Lung (tissue), 12 donors: Measurements from ENCODE around the gene IRX1. TPM values are rescaled to one million over a fixed set of nuclear protein-coding genes. Genes with fewer than 3 reads are reported as not detected.

Experiments used
- ATAC-seq: fragments of 200-7000 bp; cut with Tn5 transposase; one replicate; pipeline ENCODE4 v1.9.1; 2020; ENCODE audit warnings: moderate number of reproducible peaks; ENCODE audit not compliant: insufficient read depth, low FRiP score
- DNase-seq, 3 donors: peaks; one replicate each; pipeline ENCODE4 v3.0.0-alpha.2; 2013 to 2017
- H3K27ac ChIP-seq, 2 donors: one replicate each; pipeline ENCODE4 v1.5.1; 2013; ENCODE audit warnings: mild to moderate bottlenecking in 2 of 2, moderate library complexity in 2 of 2, control low read depth in 1 of 2, inconsistent platforms in 1 of 2, low read depth in 1 of 2, low read length in 1 of 2
- H3K27me3 ChIP-seq, 3 donors: one replicate each; pipeline ENCODE4 v1.5.1; 2013; ENCODE audit warnings: low read length in 2 of 3; ENCODE audit not compliant: control insufficient read depth in 3 of 3, insufficient read depth in 3 of 3
- H3K36me3 ChIP-seq, 4 donors: one replicate each; pipeline ENCODE4 v1.5.1; 2013; ENCODE audit warnings: low read length in 4 of 4, mild to moderate bottlenecking in 1 of 4, moderate library complexity in 1 of 4; ENCODE audit not compliant: control insufficient read depth in 4 of 4, insufficient read depth in 4 of 4
- H3K4me1 ChIP-seq, 5 donors: one replicate each; pipeline ENCODE4 v1.5.1; 2013; ENCODE audit warnings: low read length in 5 of 5, mild to moderate bottlenecking in 2 of 5, moderate library complexity in 1 of 5; ENCODE audit not compliant: control insufficient read depth in 5 of 5, insufficient read depth in 5 of 5
- H3K4me3 ChIP-seq: one replicate; pipeline ENCODE4 v1.5.1; 2013; ENCODE audit warnings: mild to moderate bottlenecking, control low read depth, moderate library complexity
- H3K9ac ChIP-seq, 2 donors: one replicate each; pipeline ENCODE4 v1.5.1; 2013; ENCODE audit warnings: low read length in 2 of 2, control low read depth in 1 of 2; ENCODE audit not compliant: insufficient read depth in 1 of 2
- H3K9me3 ChIP-seq, 4 donors: one replicate each; pipeline ENCODE4 v1.5.1; 2013; ENCODE audit warnings: low read length in 3 of 4, mild to moderate bottlenecking in 1 of 4, moderate library complexity in 1 of 4; ENCODE audit not compliant: control insufficient read depth in 4 of 4, insufficient read depth in 3 of 4
- CTCF ChIP-seq: IDR thresholded peaks from 2 replicates; pipeline ENCODE4 v1.5.1; 2012; ENCODE audit warnings: mild to moderate bottlenecking; ENCODE audit errors: control extremely low read depth, extremely low read depth
- WGBS, 2 donors: extraction: QIAGEN DNeasy Blood & Tissue Kit; methylation state at CpG; one replicate each; pipeline ENCODE4 v1.1.7; 2013; 5-methylcytosine and 5-hydroxymethylcytosine counted together
- polyA plus RNA-seq, 2 donors: library from polyadenylated mRNA; stranded (reverse); fragments of 200-250 nt; gene quantifications; one replicate each; pipeline ENCODE4 v1.2.1, GENCODE V29; 2013
- total RNA-seq, 2 donors: library from RNA; depleted of rRNA in 1 of 2; stranded (reverse); fragments of >200 nt in 1 of 2; gene quantifications; one replicate each; pipeline ENCODE4 v1.2.1, GENCODE V29; 2014 to 2021
- donor health status: control.
- donor health status: control.
- donor health status: Bipolar disorder and iron deficiency.
- donor health status: healthy.
- donor health status: DM: yes; HTN: yes; CAD: no.

Gene IRX1
- total and polyA plus RNA-seq, 4 donors, result 3.6 to 25.7 (median 9.1) TPM

DNA sequence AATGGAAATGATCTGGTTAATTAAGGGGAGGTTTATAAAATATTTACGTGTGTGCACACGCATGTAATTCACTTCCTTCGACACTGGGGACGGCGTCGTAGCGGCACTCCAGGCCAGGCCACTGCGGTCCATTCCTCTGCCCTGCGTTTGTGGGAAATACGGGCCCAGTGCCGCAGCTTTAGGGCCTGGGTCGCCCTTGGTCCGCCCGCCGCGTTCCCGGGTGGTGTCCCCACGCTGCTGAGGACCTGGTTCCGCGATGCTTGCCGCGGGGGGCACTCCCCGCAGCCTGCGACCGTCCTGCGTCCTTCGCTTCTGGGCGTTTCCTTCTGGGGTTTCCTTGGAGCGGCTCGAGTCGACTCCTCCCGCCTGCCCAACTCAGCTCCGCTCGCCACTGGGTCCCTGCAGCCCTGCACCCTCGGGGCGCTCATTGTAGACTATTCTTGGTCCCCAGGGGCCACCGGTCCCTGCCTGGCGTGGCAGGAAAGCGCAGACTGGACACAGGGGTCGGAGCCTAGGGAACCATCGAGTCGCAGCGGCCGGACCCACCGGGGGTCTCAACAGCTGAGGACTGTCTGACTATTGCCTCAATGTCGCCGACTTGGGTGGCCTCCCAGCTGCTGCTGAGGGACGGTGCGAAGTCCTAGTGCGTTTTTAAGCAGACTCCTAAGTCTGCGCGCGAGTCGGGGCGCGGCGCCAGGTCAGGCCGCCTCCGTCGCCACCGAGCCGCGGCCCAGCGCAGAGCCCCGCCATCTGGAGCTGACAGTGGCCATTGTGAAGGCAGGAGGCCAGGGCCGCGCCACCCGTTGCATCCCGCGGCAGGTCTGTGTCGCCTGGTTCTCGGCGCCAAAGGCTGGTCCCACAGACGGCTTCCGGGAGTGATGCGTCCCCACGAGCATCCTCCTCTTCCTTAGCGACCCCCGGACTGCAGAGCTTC lies 4.4 kb upstream of the IRX1 start:
- peaks cover 0 to 14% (median 7%) of the 10 kb centered on the region in 5 donors for H3K4me1 ChIP-seq
- H3K9me3 ChIP-seq, result peaks cover 0 to 4% (median 0%) of the 10 kb centered on the region in 4 donors
- H3K27ac ChIP-seq, result no peak overlapping the region
- H3K4me3 ChIP-seq, result no peak overlapping the region
- DNase-seq (no peak), ATAC-seq (no peak)
- no peaks in the 10 kb centered on the region for H3K36me3 ChIP-seq
- peaks cover 14 to 68% (median 62%) of the 10 kb centered on the region in 3 donors for H3K27me3 ChIP-seq
- H3K9ac ChIP-seq, result no peak overlapping the region
- TF ChIP-seq CTCF, result no peak
- WGBS, 2 donors, result 5 to 8% methylated on average over 79 of the region's 79 CpGs

DNA sequence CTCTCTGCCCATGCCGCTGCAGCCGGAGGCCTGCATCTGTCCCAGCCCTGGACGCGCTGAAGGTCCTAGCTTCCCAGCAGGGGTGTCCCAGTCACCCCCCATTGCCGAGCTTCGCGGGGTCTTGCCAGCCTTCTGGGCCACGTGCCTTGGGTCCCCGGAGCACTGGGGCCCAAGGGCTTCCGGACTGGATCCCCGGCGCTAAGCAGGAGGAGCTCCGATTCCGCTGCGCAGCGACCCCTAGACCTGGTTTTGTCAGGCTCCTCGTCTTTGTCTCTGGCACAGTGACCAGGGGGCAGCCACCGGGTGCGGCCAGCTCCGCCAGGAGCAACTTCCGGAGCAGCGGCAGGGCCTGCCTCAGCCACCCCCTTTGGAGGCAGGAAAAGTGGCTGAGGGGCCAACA lies 3.3 kb upstream of the IRX1 start:
- H3K4me1 ChIP-seq, result peaks cover 0 to 14% (median 7%) of the 10 kb centered on the region in 5 donors
- H3K9me3 ChIP-seq, result peaks cover 0 to 4% (median 0%) of the 10 kb centered on the region in 4 donors
- H3K4me3 ChIP-seq, result no peak overlapping the region
- H3K9ac ChIP-seq, result no peak overlapping the region
- no peaks in the 10 kb centered on the region for H3K36me3 ChIP-seq
- no peak for TF ChIP-seq CTCF
- H3K27ac ChIP-seq, result no peak overlapping the region
- DNase-seq, result no peak
- peaks cover 14 to 66% (median 65%) of the 10 kb centered on the region in 3 donors for H3K27me3 ChIP-seq
- 16 to 26% methylated on average over 22 of the region's 22 CpGs for whole genome bisulfite sequencing, 2 donors
- ATAC-seq, result no peak

DNA sequence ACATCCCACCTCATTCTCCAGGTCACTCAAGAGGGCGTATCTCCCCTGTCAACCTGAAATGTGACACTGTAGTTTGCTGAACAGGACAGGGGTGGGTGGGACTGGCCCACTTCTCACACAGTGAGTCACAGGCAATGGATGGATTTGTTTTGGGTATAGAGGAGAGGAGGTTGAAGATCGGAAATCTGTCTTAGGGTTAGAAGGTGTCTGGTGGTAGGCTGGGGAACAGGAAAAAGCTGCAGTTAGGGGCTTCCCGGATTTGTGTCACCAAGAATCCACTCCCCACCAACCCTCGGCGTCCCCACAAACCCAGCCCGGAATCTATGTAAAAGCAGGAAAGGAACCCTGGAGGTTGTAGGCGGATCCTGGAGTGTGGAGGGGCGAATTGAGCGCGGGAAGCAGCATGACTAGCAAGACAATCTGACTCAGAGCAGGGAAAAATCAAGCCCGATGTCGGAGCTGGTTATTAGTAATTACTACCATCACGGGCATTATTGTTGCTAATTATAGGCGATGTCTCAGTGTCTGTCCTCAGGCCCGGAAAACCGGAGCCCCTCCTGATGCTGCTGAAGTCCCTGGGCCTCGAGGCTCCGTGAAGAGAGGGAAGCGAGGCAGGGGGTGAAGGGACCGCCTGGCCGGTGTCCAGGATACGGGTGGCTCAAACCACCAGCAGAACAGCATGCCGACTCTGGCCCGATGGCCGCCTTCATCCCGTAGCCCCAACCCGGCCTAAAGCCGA lies 1.7 kb upstream of the IRX1 start:
- DNase-seq (no peak), ATAC-seq (no peak)
- Histone ChIP-seq H3K36me3 (no peaks in the 10 kb centered on the region), H3K9ac (no peak overlapping the region), H3K27ac (no peak overlapping the region), H3K4me1 (peaks cover 0 to 14% (median 7%) of the 10 kb centered on the region in 5 donors), H3K4me3 (no peak overlapping the region), H3K9me3 (peaks cover 0 to 4% (median 0%) of the 10 kb centered on the region in 4 donors), H3K27me3 (peaks cover 14 to 70% (median 69%) of the 10 kb centered on the region in 3 donors)
- no peak for TF ChIP-seq CTCF
- 5 to 17% methylated on average over 28 of the region's 28 CpGs for WGBS, 2 donors
